GM12865 (cell line): ENCODE results near the gene CAST.
"Not testable (repeated sequence)": the region's sequence is repeated elsewhere in the genome, so short reads cannot be mapped to it uniquely, and the experiment has no call there.

ENCODE experiments used
- DNase-seq: peaks from one replicate; pipeline ENCODE4 v3.0.0; 2010; ENCODE audit warnings: low read depth
- H3K4me3 ChIP-seq: 2 replicates; pipeline ENCODE4 v1.5.1; 2011; ENCODE audit warnings: mild to moderate bottlenecking, low read depth, low read length, control low read depth
- CTCF ChIP-seq: IDR thresholded peaks from 2 replicates; pipeline ENCODE4 v1.5.1; 2011; ENCODE audit warnings: low read length, control low read depth, low read depth, inconsistent platforms; ENCODE audit not compliant: insufficient read depth; ENCODE audit errors: missing control alignments

The CAST gene

GRCh38 chr5:96795626-96796025 is 133.4 kb downstream of the CAST start:
- no peak for TF ChIP-seq CTCF
- H3K4me3 ChIP-seq: no peak overlapping the region
- DNase-seq: no peak

- no peak for TF ChIP-seq CTCF
- no peak overlapping the region for H3K4me3 ChIP-seq
- DNase-seq: no peak
Observed at GRCh38 chr5:96796434-96796833, 134.3 kb downstream of the CAST start.

GRCh38 chr5:96801718-96802117 is 139.5 kb downstream of the CAST start:
- H3K4me3 ChIP-seq, DNase-seq: not testable (repeated sequence)

GRCh38 chr5:96807075-96807654 is 145.0 kb downstream of the CAST start:
- peak; percentile 71 for DNase-seq

GRCh38 chr5:96808541-96808828 is 146.3 kb downstream of the CAST start:
- no peak for DNase-seq
- no peak for TF ChIP-seq CTCF
- peak overlapping the region; percentile 81 for H3K4me3 ChIP-seq

More at GRCh38 chr5:96807075-96807654, 145.0 kb downstream of the CAST start:
- no peak for TF ChIP-seq CTCF
- H3K4me3 ChIP-seq: peak overlapping the region; percentile 81

- DNase-seq: no peak
- TF ChIP-seq CTCF: no peak
- H3K4me3 ChIP-seq: peak overlapping the region; percentile 81; the same call in 1 of the 2 replicates
Observed at GRCh38 chr5:96808868-96809558, 146.8 kb downstream of the CAST start.

- DNase-seq: no peak
- H3K4me3 ChIP-seq: no peak overlapping the region
- TF ChIP-seq CTCF: no peak
Observed at GRCh38 chr5:96809921-96810320, 147.7 kb downstream of the CAST start.
